ENCODE measurements around the gene POTEJ. TPM values are rescaled to one million over a fixed set of nuclear protein-coding genes. Genes with fewer than 3 reads are reported as not detected.

The POTEJ gene
- total RNA-seq, 1 experiment from 2014 or later = not detected

Other genes starting within 250 kb of the POTEJ start
- 0.99 and 1.2 TPM in 2 replicates for gene POTEI, start 102.1 kb upstream of the POTEJ start, total RNA-seq (2021)
- gene CFC1B, start 90.2 kb upstream of the POTEJ start, total RNA-seq (2021) = 0.48 TPM in 1 of 2 replicates, not detected in the other
- gene CFC1, start 11.9 kb upstream of the POTEJ start, total RNA-seq (2021) = 0.22 TPM in 1 of 2 replicates, not detected in the other
- not detected in 2 replicates for gene GPR148, start 117.6 kb downstream of the POTEJ start, total RNA-seq (2021)
- gene AMER3, start 144.1 kb downstream of the POTEJ start, total RNA-seq (2021) = 0.59 TPM in 2 replicates
- 12.5 and 12.6 TPM in 2 replicates for gene ARHGEF4, start 225.5 kb downstream of the POTEJ start, total RNA-seq (2021)